ENCODE results near the gene IFI6. TPM values are rescaled to one million over a fixed set of nuclear protein-coding genes. Genes with fewer than 3 reads are reported as not detected.

Gene IFI6
- total and polyA plus RNA-seq, 2 of the 4 experiments (the other 2 are of a cell fraction) = 7.3 to 16.8 TPM

GRCh38 chr1:27658951-27659496 lies 13.0 kb downstream of the IFI6 start:
- H2AK5ac ChIP-seq (ENCODE audit: low read depth, low read length) = peak overlapping the region; percentile 80
- no peak overlapping the region for H3K9ac ChIP-seq (ENCODE audit: low read depth, low read length)
- H3K9me1 ChIP-seq (ENCODE audit: insufficient read depth, low read length) = peaks cover 9% of the 10 kb centered on the region
- H2BK5ac ChIP-seq (ENCODE audit: low read depth, low read length, poor library complexity, severe bottlenecking) = no peak overlapping the region
- peak overlapping the region; percentile 93 for H3K4ac ChIP-seq (ENCODE audit: low read depth, low read length)
- peak overlapping the region; percentile 74 to 90 for H4K8ac ChIP-seq (ENCODE audit: low read depth in 2 of 2, low read length in 2 of 2)
- peak overlapping the region; percentile 50 for H3K4me2 ChIP-seq (ENCODE audit: low read depth, low read length)
- no TSS peak for BruUV-seq (replicated peaks)
- no peak; the same call in 1 of the 2 replicates for ATAC-seq (ENCODE audit: low read depth)
- dilution Hi-C loops (cut with HindIII; ENCODE audit: low sequenced_read_pairs, unreplicated experiment) = no loop called here
- H3K23ac ChIP-seq (ENCODE audit: low read depth, low read length) = peak overlapping the region; percentile 83; the same call in 1 of the 2 replicates
- no peaks in the 10 kb centered on the region for H3K27me3 ChIP-seq (ENCODE audit: control insufficient read depth, insufficient read depth, low read length)
- peak overlapping the region; percentile 13; the same call in 1 of the 2 replicates for H2BK20ac ChIP-seq (ENCODE audit: low read depth, low read length)
- H4K5ac ChIP-seq (ENCODE audit: low read depth, low read length) = peak overlapping the region; percentile 79
- in situ Hi-C loops (cut with MboI; ENCODE audit: low sequenced_read_pairs) = no loop called here
- H4K91ac ChIP-seq (ENCODE audit: insufficient read depth, low read depth, low read length) = peak overlapping the region; percentile 44; the same call in 1 of the 2 replicates
- H3K56ac ChIP-seq (ENCODE audit: extremely low read depth, insufficient read depth, low read length) = no peak overlapping the region
- H3K4me1 ChIP-seq (ENCODE audit: control insufficient read depth, insufficient read depth, low read length) = peaks cover 15% of the 10 kb centered on the region
- no peak for TF ChIP-seq CTCF (conservative IDR thresholded peaks at IDR 0.05; ENCODE audit: low read depth, low read length)
- TF ChIP-seq BHLHE40 (IDR thresholded peaks at IDR 0.05; ENCODE audit: low read depth, low read length) = no peak
- TF ChIP-seq POLR2A (IDR thresholded peaks at IDR 0.05; ENCODE audit: low read depth, low read length) = no peak
- no peak for TF ChIP-seq CEBPB (IDR thresholded peaks at IDR 0.05; ENCODE audit: low read depth, low read length)
- no peak for TF ChIP-seq SMC3 (IDR thresholded peaks at IDR 0.05; ENCODE audit: low read depth, low read length)
- no peak for TF ChIP-seq MAFK (IDR thresholded peaks at IDR 0.05; ENCODE audit: low read depth, low read length)
- TF ChIP-seq RCOR1 (IDR thresholded peaks at IDR 0.05; ENCODE audit: insufficient replicate concordance, low read length) = no peak
- TF ChIP-seq RAD21 (IDR thresholded peaks at IDR 0.05; ENCODE audit: low read length) = no peak
- no peak for TF ChIP-seq RFX5 (IDR thresholded peaks at IDR 0.05; ENCODE audit: low read depth, low read length)
- TF ChIP-seq CHD1 (IDR thresholded peaks at IDR 0.05; ENCODE audit: low read depth, low read length) = no peak
- no peak for TF ChIP-seq USF2 (IDR thresholded peaks at IDR 0.05; ENCODE audit: low read depth, low read length)
- no peak for TF ChIP-seq MXI1 (IDR thresholded peaks at IDR 0.05; ENCODE audit: borderline replicate concordance, low read depth, low read length)
- no peak for TF ChIP-seq MAZ (IDR thresholded peaks at IDR 0.05; ENCODE audit: borderline replicate concordance, low read depth, low read length)
- TF ChIP-seq FOS (IDR thresholded peaks at IDR 0.05; ENCODE audit: low read depth, low read length) = no peak
- no peak for TF ChIP-seq NFE2L2 (IDR thresholded peaks at IDR 0.05; ENCODE audit: low read depth, low read length)
- no peak for TF ChIP-seq ELK1 (IDR thresholded peaks at IDR 0.05; ENCODE audit: borderline replicate concordance, low read depth, low read length)
- H2BK15ac ChIP-seq (ENCODE audit: low read depth, low read length) = no peak overlapping the region
- peak overlapping the region; percentile 22 for H2AK9ac ChIP-seq (replicated peaks; ENCODE audit: low read depth, low read length, poor library complexity)
- intact Hi-C loops (cut with micrococcal nuclease) = no loop called here
- CTCF ChIA-PET = no interaction called here
- H4K20me1 ChIP-seq (ENCODE audit: insufficient read depth, low read length) = no peaks in the 10 kb centered on the region
- H3K18ac ChIP-seq (ENCODE audit: low read depth, low read length) = peak overlapping the region; percentile 9; the same call in 1 of the 2 replicates
- H3K4me3 ChIP-seq (ENCODE audit: insufficient read depth, low read depth, low read length) = no peak overlapping the region
- no peaks in the 10 kb centered on the region for H3K36me3 ChIP-seq (ENCODE audit: control insufficient read depth, insufficient read depth, low read length)
- H2BK120ac ChIP-seq (ENCODE audit: low read depth, low read length) = peak overlapping the region; percentile 49; the same call in 1 of the 2 replicates
- H3K79me1 ChIP-seq (ENCODE audit: low read depth in 1 of 2, low read length in 2 of 2) = no peaks in the 10 kb centered on the region
- no peaks in the 10 kb centered on the region for H3K9me3 ChIP-seq (ENCODE audit: control insufficient read depth, insufficient read depth, low read length)
- WGBS, 2 experiments (ENCODE audit: extremely low coverage in 2 of 2, insufficient read length in 1 of 2) = 27% methylated on average over 2 of the region's 7 CpGs; no CpG with 5 or more reads in 1 of the 2 experiments
- DNase-seq = peak; percentile 55
- peak overlapping the region; percentile 83 for H3K14ac ChIP-seq (replicated peaks; ENCODE audit: low read depth, low read length)
- H3K27ac ChIP-seq (ENCODE audit: insufficient read depth, low read length) = no peak overlapping the region
- POLR2A ChIA-PET (ENCODE audit: unreplicated experiment) = no interaction called here
- H2AFZ ChIP-seq (replicated peaks; ENCODE audit: low read length, poor library complexity) = peak overlapping the region; percentile 83
